K562 (cell line): ENCODE results near the gene SAMD4A. TPM values are rescaled to one million over a fixed set of nuclear protein-coding genes. Genes with fewer than 3 reads are reported as not detected.
A peak's percentile ranks its signal among the peaks of the same experiment; 100 is the strongest.

Experiments used
- ATF1 ChIP-seq, 2 experiments: fragments of 450-650 bp in 1 of 2; IDR thresholded peaks; 2 replicates each; pipeline ENCODE4 v1.6.1; 2016; ENCODE audit warnings: missing compliant biosample characterization in 1 of 2, missing genetic modification characterization in 1 of 2
- CAMTA2 ChIP-seq: fragments of 250-450 bp; sonication (Bioruptor Pico); conservative IDR thresholded peaks from 2 replicates; pipeline ENCODE4 v1.5.1; 2022
- CBFA2T2 ChIP-seq: fragments of 450-650 bp; conservative IDR thresholded peaks from 2 replicates; pipeline ENCODE4 v1.6.1; 2017; ENCODE audit warnings: mild to moderate bottlenecking
- ETV1 ChIP-seq: fragments of 450-650 bp; conservative IDR thresholded peaks from 2 replicates; pipeline ENCODE4 v1.6.1; 2016; ENCODE audit warnings: missing genetic modification characterization, control low read depth, low read depth, missing compliant biosample characterization
- HNRNPH1 ChIP-seq: fragments of 200-400 bp; formaldehyde crosslinking; optimal IDR thresholded peaks from 2 replicates; pipeline ENCODE3; 2017; ENCODE audit warnings: low read depth, mild to moderate bottlenecking, low read length, moderate library complexity
- OTX1 ChIP-seq: fragments of 450-650 bp; formaldehyde crosslinking; IDR thresholded peaks from 2 replicates; pipeline ENCODE4 v1.4.0; 2022; ENCODE audit warnings: mild to moderate bottlenecking
- RAD51 ChIP-seq: fragments of 450-650 bp; IDR thresholded peaks from 2 replicates; pipeline ENCODE4 v1.7.1; 2016; ENCODE audit warnings: low read depth, mild to moderate bottlenecking, borderline replicate concordance
- RNF2 ChIP-seq: sonication (generic); IDR thresholded peaks from 2 replicates; pipeline ENCODE4 v1.6.1; 2016
- SMARCB1 ChIP-seq: IDR thresholded peaks from 2 replicates; pipeline ENCODE4 v1.6.1; 2011; ENCODE audit warnings: improper control_type of control experiment, low read depth; ENCODE audit not compliant: insufficient read length
- SMC3 ChIP-seq: conservative IDR thresholded peaks from 2 replicates; pipeline ENCODE4 v1.6.1; 2011; ENCODE audit warnings: low read depth, low read length, improper control_type of control experiment; ENCODE audit not compliant: insufficient read depth
- SOX6 ChIP-seq: fragments of 450-650 bp; IDR thresholded peaks from 2 replicates; pipeline ENCODE4 v1.6.1; 2014; ENCODE audit warnings: mild to moderate bottlenecking
- TFAM ChIP-seq: fragments of 250-450 bp; sonication (Bioruptor Pico); conservative IDR thresholded peaks from 2 replicates; pipeline ENCODE4 v1.5.0; 2021; ENCODE audit warnings: mild to moderate bottlenecking, moderate library complexity
- XRCC4 ChIP-seq: IDR thresholded peaks from one replicate; pipeline ENCODE4 v1.6.1; 2011; ENCODE audit not compliant: insufficient read depth, insufficient read length; ENCODE audit errors: extremely low read depth
- ZBTB2 ChIP-seq: fragments of 450-650 bp; IDR thresholded peaks from 2 replicates; pipeline ENCODE4 v1.6.1; 2016; ENCODE audit warnings: antibody characterized with exemption
- ZNF121 ChIP-seq: sonication (generic); formaldehyde crosslinking; conservative IDR thresholded peaks from 2 replicates; pipeline ENCODE4 v1.8.0; 2022; ENCODE audit warnings: missing genetic modification reagents
- polyA plus RNA-seq, 8 experiments: library from polyadenylated mRNA; depleted of rRNA in 4 of 8; stranded (reverse) in 5 of 8; unstranded in 3 of 8; fragments of >200 nt; fragmentation: Nextera tagmentation in 2 of 8; fragmentation: Illumina TruSeq in 1 of 8; extraction: Ambion mirVana in 2 of 8; extraction: Trizol in 1 of 8; gene quantifications; 2 replicates each; pipeline versions ENCODE4 v1.2.1 to v1.2.3, GENCODE V29; 2011 to 2014; ENCODE audit warnings: inconsistent platforms in 1 of 8, missing spikeins in 1 of 8
- total RNA-seq, 7 experiments: library from RNA; depleted of rRNA in 6 of 7; stranded (reverse); fragments of >200 nt in 6 of 7; fragmentation: Illumina TruSeq in 2 of 7; extraction: Trizol in 2 of 7; gene quantifications; 2 replicates each; pipeline versions ENCODE4 v1.2.1 to v1.2.3, GENCODE V29; 2011 to 2021; ENCODE audit warnings: low replicate concordance in 1 of 7
- TF ChIP-seq, protein P1 (sequence below): fragments of 450-650 bp; IDR thresholded peaks from 2 replicates; pipeline ENCODE4 v1.6.1; 2016; ENCODE audit warnings: low read depth
- TF ChIP-seq, protein P2 (sequence below): IDR thresholded peaks from 2 replicates; pipeline ENCODE4 v1.6.1; 2012; ENCODE audit warnings: low read depth, low read length, improper control_type of control experiment, borderline replicate concordance

Gene SAMD4A
- total and polyA plus RNA-seq, 9 of the 15 experiments (the other 6 are each of a cell fraction or from before 2014, with no cell fraction given): 0.66 to 6.8 (median 3.3) TPM

DNA sequence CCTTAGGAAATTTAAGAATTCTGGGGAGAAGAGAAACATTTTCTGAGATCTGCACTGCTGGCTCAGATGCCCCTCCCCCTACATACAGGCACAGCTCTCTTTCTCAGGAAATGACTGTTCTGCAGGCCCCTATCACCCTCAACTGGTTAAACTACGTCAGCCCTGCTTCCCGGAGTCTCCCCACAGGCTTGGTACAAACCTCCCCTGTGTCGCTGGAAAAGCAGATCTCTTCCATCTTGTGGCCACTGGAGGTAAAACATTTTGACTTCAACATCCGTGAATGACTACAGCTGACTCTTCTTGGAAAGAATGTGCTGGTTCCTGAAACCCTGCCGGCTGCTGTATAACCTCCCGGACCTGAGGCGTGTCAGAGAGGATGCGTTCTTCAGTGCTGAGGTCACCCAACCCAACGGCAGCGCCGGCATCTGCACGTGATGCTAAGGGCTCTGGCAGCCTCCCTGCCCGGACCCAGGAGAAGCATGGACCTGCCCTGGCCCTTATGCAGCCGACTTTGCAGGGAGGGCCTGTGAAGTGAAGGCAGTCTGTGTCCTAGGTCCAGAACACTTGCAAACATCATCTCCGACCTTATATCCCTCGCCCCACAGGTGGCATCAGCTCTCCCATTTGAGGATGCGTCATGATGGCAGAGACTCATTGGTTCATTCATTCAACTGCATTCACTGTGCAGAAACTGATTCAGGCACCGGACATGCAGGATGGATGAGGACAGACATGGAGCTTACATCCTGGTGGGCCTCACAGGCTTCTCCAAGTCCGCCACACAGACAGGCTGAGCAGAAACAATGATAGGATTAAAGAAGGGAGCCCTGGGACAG is 206.5 kb downstream of the SAMD4A start (continued):
- TF ChIP-seq, protein P1, sequence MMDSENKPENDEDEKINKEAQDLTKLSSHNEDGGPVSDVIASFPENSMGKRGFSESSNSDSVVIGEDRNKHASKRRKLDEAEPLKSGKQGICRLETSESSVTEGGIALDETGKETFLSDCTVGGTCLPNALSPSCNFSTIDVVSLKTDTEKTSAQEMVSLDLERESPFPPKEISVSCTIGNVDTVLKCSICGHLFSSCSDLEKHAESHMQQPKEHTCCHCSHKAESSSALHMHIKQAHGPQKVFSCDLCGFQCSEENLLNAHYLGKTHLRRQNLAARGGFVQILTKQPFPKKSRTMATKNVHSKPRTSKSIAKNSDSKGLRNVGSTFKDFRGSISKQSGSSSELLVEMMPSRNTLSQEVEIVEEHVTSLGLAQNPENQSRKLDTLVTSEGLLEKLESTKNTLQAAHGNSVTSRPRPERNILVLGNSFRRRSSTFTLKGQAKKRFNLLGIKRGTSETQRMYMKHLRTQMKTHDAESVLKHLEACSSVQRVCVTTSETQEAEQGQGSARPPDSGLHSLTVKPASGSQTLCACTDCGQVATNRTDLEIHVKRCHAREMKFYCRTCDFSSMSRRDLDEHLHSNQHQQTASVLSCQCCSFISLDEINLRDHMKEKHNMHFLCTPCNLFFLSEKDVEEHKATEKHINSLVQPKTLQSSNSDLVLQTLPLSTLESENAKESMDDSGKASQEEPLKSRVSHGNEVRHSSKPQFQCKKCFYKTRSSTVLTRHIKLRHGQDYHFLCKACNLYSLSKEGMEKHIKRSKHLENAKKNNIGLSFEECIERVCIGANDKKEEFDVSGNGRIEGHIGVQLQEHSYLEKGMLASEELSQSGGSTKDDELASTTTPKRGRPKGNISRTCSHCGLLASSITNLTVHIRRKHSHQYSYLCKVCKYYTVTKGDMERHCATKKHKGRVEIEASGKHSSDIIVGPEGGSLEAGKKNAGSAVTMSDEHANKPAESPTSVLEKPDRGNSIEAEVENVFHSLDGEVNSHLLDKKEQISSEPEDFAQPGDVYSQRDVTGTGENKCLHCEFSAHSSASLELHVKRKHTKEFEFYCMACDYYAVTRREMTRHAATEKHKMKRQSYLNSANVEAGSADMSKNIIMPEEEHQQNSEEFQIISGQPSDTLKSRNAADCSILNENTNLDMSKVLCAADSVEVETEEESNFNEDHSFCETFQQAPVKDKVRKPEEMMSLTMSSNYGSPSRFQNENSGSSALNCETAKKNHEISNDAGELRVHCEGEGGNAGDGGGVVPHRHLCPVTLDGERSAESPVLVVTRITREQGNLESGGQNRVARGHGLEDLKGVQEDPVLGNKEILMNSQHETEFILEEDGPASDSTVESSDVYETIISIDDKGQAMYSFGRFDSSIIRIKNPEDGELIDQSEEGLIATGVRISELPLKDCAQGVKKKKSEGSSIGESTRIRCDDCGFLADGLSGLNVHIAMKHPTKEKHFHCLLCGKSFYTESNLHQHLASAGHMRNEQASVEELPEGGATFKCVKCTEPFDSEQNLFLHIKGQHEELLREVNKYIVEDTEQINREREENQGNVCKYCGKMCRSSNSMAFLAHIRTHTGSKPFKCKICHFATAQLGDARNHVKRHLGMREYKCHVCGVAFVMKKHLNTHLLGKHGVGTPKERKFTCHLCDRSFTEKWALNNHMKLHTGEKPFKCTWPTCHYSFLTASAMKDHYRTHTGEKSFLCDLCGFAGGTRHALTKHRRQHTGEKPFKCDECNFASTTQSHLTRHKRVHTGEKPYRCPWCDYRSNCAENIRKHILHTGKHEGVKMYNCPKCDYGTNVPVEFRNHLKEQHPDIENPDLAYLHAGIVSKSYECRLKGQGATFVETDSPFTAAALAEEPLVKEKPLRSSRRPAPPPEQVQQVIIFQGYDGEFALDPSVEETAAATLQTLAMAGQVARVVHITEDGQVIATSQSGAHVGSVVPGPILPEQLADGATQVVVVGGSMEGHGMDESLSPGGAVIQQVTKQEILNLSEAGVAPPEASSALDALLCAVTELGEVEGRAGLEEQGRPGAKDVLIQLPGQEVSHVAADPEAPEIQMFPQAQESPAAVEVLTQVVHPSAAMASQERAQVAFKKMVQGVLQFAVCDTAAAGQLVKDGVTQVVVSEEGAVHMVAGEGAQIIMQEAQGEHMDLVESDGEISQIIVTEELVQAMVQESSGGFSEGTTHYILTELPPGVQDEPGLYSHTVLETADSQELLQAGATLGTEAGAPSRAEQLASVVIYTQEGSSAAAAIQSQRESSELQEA: no peak
- TF ChIP-seq SOX6: peak; percentile 40; the same call in 1 of the 2 replicates
- no peak for TF ChIP-seq ATF1 (CRISPR knock-in tag; IDR thresholded peaks at IDR 0.05)
- peak; percentile 89 for TF ChIP-seq ATF1 (tag; IDR thresholded peaks at IDR 0.05)
- TF ChIP-seq, protein P2, sequence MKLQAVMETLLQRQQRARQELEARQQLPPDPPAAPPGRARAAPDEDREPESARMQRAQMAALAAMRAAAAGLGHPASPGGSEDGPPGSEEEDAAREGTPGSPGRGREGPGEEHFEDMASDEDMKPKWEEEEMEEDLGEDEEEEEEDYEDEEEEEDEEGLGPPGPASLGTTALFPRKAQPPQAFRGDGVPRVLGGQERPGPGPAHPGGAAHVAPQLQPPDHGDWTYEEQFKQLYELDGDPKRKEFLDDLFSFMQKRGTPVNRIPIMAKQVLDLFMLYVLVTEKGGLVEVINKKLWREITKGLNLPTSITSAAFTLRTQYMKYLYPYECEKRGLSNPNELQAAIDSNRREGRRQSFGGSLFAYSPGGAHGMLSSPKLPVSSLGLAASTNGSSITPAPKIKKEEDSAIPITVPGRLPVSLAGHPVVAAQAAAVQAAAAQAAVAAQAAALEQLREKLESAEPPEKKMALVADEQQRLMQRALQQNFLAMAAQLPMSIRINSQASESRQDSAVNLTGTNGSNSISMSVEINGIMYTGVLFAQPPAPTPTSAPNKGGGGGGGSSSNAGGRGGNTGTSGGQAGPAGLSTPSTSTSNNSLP: peak; percentile 67; the same call in 1 of the 2 replicates
- peak; percentile 55; the same call in 1 of the 2 replicates for TF ChIP-seq RAD51
- no peak for TF ChIP-seq CAMTA2 (CRISPR knock-in tag)
- no peak for TF ChIP-seq ZNF121 (CRISPR knock-in tag)
- no peak for TF ChIP-seq OTX1 (CRISPR knock-in tag)
- TF ChIP-seq ETV1 (tag): peak; percentile 90
- TF ChIP-seq HNRNPH1: no peak
- no peak for TF ChIP-seq XRCC4
- TF ChIP-seq RNF2: peak; percentile 46; the same call in 1 of the 2 replicates
- TF ChIP-seq CBFA2T2: peak; percentile 32; the same call in 1 of the 2 replicates
- TF ChIP-seq ZBTB2: no peak
- TF ChIP-seq SMC3: peak; percentile 78
- no peak for TF ChIP-seq TFAM (CRISPR knock-in tag)
- no peak for TF ChIP-seq SMARCB1
